Measurements from ENCODE around the gene PRRG2.

Gene PRRG2

GRCh38 chr19:49581007-49581508, at the start of gene PRRG2:
TSS of gene PRRG2 (plus strand) at chr19:49581316. CDS start at chr19:49583220, 1,904 bp downstream.
- no peak for DNase-seq (ENCODE audit: low read depth, low spot score)

- DNase-seq (ENCODE audit: low read depth, low spot score) = no peak
These were observed 47.3 kb upstream of the PRRG2 start for GRCh38 chr19:49533551-49534488.

GRCh38 chr19:49534632-49535385, 46.3 kb upstream of the PRRG2 start:
- no peak for DNase-seq (ENCODE audit: low read depth, low spot score)

- DNase-seq (ENCODE audit: low read depth, low spot score) = no peak
These were observed 44.1 kb upstream of the PRRG2 start for GRCh38 chr19:49536921-49537462.

GRCh38 chr19:49538643-49539042, 42.5 kb upstream of the PRRG2 start:
- DNase-seq (ENCODE audit: low read depth, low spot score) = no peak

- DNase-seq (ENCODE audit: low read depth, low spot score) = no peak
These were observed 41.7 kb upstream of the PRRG2 start for GRCh38 chr19:49539192-49539952.

GRCh38 chr19:49541914-49542313, 39.2 kb upstream of the PRRG2 start:
- DNase-seq (ENCODE audit: low read depth, low spot score) = no peak

- no peak for DNase-seq (ENCODE audit: low read depth, low spot score)
These were observed 38.7 kb upstream of the PRRG2 start for GRCh38 chr19:49542446-49542845.

GRCh38 chr19:49543032-49543431, 38.1 kb upstream of the PRRG2 start:
- no peak for DNase-seq (ENCODE audit: low read depth, low spot score)

- DNase-seq (ENCODE audit: low read depth, low spot score) = no peak
These were observed 37.0 kb upstream of the PRRG2 start for GRCh38 chr19:49544154-49544553.

GRCh38 chr19:49546825-49547565, 34.1 kb upstream of the PRRG2 start:
- peak; percentile 78 for DNase-seq (ENCODE audit: low read depth, low spot score)

GRCh38 chr19:49549045-49549444, 32.1 kb upstream of the PRRG2 start:
- DNase-seq (ENCODE audit: low read depth, low spot score) = no peak

- DNase-seq (ENCODE audit: low read depth, low spot score) = no peak
These were observed 29.6 kb upstream of the PRRG2 start for GRCh38 chr19:49551531-49551930.

GRCh38 chr19:49552749-49553148, 28.4 kb upstream of the PRRG2 start:
- DNase-seq (ENCODE audit: low read depth, low spot score) = no peak

GRCh38 chr19:49553451-49554271, 27.5 kb upstream of the PRRG2 start:
- DNase-seq (ENCODE audit: low read depth, low spot score) = no peak

- DNase-seq (ENCODE audit: low read depth, low spot score) = no peak
These were observed 26.4 kb upstream of the PRRG2 start for GRCh38 chr19:49554701-49555181.

- no peak for DNase-seq (ENCODE audit: low read depth, low spot score)
These were observed 25.3 kb upstream of the PRRG2 start for GRCh38 chr19:49555600-49556411.

Data from brain pericyte (primary cell).